LNCaP clone FGC (cell line): ENCODE results near the gene KIF13A.
"Not testable (repeated sequence)": the region's sequence is repeated elsewhere in the genome, so short reads cannot be mapped to it uniquely, and the experiment has no call there.

ENCODE experiments used
- DNase-seq: peaks from one replicate; pipeline ENCODE4 v3.0.0-alpha.2; 2011; ENCODE audit warnings: low read depth
- H3K4me3 ChIP-seq: 2 replicates; pipeline ENCODE4 v1.5.1; 2011; ENCODE audit warnings: mild to moderate bottlenecking, low read depth, low read length, control low read depth
- CTCF ChIP-seq: IDR thresholded peaks from 2 replicates; pipeline ENCODE4 v1.5.1; 2012; ENCODE audit warnings: mild to moderate bottlenecking; ENCODE audit not compliant: control insufficient read depth, insufficient read depth; ENCODE audit errors: extremely low read depth

Gene KIF13A

DNA sequence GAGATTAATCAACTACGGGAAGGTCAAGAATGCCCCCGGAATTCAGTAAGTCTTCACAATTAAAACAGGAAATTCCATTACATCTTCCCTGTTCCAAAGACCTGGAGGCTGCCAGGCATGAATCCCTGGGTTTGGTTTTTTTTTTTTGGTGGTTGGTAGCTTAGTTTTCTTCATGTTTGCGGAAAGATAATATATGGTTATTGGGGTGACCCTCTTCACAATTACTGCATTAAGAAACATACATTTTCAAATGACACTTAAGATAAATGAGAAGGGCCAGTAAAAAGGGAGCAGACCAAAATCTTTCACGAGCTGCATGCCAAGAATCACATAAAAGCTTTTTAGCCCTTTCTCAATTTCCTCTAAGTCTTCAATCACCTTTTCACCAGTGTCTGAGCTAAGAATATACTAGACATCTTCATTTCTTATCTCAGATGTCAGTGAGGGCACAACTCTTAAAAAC lies 64.0 kb downstream of the KIF13A start:
- H3K4me3 ChIP-seq = no peak overlapping the region
- no peak for TF ChIP-seq CTCF
- DNase-seq = no peak

DNA sequence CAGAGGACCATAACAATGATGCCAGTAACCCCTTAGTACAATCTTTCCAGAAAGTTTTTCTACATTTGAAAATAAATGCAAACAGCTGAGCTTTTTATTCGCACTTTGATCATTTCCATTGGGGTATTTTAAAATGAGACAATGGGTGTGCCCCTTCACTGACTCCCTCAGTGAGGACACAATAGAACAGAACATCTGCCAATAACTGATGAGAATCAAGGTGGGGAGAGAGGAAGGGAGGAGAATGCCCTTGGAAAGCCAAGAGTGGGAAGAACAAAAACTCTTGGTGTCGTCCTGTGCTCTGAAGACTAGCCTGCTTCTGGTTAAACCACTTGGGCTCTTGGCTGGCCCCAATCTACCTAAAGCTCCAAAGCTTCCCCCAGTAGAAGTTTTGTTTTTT lies 66.0 kb downstream of the KIF13A start:
- TF ChIP-seq CTCF = no peak
- no peak overlapping the region for H3K4me3 ChIP-seq
- no peak for DNase-seq

DNA sequence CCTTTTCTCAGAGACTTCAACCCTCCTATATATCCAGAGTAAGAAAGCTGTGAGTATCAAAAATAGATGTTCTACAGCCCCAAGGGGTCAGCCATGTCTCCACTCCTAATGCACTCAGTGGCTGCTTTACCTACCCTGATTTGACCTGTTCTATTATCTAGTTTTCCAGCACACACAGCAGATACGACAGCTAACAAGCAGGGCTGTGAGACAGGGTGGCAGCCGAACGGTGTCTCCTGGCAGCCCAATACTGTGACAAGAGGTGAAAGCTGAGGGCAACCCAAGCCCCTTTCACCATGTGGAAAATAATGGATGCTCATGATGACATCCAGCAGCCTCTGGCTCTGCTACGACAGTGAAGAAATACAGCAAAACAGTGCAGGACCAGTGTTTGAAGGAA lies 67.9 kb downstream of the KIF13A start:
- no peak overlapping the region for H3K4me3 ChIP-seq
- no peak for DNase-seq
- TF ChIP-seq CTCF = no peak

DNA sequence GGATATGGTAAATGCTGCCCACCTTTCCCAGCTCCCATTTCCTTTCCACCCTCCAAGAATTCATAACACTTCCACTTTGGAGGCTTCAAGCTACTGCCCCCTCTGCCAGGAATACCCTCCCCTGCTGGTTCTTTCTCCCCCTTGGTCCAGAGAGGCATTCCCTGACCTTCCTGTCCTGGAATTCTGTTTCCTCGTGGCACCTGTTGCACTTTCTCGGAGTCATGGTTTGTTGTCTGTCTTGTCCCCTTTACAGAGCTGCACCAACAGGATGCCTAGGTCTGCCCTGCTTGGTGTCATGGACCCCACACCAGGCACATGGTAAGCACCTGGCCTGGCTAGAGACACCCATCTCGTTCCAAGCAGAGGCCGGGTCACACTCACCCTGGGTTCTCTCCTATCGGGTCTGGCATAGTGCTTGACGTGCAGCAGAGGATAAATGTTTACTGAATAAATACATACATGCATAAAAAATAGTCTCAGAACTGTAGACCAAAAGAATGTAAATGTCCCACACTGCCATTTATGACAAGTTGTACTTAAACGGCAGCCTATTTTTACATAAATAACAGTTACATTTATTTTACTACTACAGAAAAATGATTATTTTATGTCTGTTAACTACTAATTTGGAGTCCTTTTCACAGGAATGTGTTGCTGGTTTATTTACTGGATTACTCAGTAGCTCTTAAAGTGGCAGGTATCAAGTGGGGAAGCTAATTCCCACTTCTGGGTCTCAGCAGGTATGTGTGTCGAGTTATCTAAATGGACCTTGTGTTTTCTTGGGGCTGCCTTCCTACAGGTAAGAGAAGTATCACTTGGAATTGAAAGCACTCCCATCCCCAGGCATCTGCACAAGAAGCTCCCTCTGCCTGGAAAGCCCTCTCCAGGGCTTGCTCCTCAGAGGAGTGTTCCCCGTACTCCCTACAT lies 69.3 kb downstream of the KIF13A start:
- no peak overlapping the region for H3K4me3 ChIP-seq
- TF ChIP-seq CTCF = no peak
- no peak for DNase-seq

DNA sequence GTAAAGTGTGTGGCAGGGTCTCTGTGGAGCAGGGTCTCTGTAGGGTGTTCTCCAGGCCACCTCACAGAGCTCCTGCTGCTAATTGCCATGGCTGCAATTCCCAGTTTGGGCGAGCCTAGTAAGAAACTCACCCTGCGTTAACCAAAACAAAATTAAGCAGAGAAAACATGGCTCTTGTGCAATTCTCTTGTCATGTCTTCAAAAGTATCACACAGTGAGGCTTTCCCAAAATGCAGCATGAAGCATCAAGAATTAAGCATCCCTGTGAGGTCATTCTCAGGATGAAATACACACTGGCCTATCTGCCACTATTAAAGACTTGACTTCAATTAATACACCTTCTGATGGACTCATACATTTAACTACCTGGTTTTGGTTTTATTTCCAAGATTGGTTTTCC lies 72.8 kb downstream of the KIF13A start:
- TF ChIP-seq CTCF = no peak
- H3K4me3 ChIP-seq = no peak overlapping the region
- DNase-seq = no peak

DNA sequence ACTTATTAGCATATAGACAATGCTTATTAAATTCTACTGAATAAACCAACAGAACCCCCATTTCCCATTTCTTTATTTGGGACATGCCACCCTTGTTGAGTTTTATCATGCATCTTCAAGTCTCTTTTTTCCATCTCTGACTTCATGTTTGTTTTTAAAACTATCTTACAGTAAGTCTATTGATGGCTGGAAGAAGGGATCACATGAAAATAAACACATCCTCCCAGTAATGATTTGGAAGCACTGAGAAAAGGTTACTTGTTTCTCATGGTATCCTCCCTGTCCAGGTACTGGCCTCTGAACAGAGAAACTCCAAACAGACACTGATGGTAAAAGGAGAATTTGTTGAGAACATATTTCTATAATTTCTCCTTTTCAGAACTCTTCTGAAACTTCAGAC lies 74.9 kb downstream of the KIF13A start:
- DNase-seq = no peak
- no peak for TF ChIP-seq CTCF
- no peak overlapping the region for H3K4me3 ChIP-seq

DNA sequence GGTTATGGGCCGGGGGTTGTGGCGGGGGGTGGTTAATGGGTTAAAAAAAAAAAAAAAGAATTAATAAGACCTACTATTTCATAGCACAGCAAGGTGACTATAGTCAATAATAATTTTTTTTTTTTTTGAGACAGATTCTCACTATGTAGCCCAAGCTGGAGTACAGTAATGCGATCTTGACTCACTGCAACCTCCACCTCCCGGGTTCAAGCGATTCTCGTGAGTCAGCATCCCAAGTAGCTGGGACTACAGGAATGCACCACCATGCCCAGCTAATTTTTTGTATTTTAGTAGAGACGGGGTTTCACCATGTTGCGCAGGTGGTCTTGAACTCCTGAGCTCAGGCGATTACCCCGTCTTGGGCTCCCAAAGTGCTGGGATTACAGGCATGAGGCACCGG lies 75.8 kb downstream of the KIF13A start:
- H3K4me3 ChIP-seq, DNase-seq: not testable (repeated sequence)
